Spleen (tissue), 11 donors: Measurements from ENCODE around the gene BTBD1. TPM values are rescaled to one million over a fixed set of nuclear protein-coding genes. Genes with fewer than 3 reads are reported as not detected.

Source experiments
- DNase-seq: peaks from one replicate; pipeline ENCODE4 v3.0.0-alpha.2; 2020
- H3K27ac ChIP-seq, 8 donors: fragments of 200-600 bp; sonication (generic) in 7 of 8; 1 replicate in 4 of 8; 2 replicates in 4 of 8; pipeline versions ENCODE4 v1.5.0 to v1.8.0; 2016 to 2021; ENCODE audit warnings: inconsistent platforms in 4 of 8, mild to moderate bottlenecking in 4 of 8, moderate library complexity in 1 of 8
- H3K27me3 ChIP-seq, 7 donors: fragments of 200-600 bp; sonication (generic) in 6 of 7; replicated peaks in 1 of 7; 1 replicate in 4 of 7; 2 replicates in 3 of 7; pipeline versions ENCODE4 v1.5.0 to v1.8.0; 2016 to 2021; ENCODE audit warnings: inconsistent platforms in 3 of 7, mild to moderate bottlenecking in 1 of 7
- H3K36me3 ChIP-seq, 6 donors: fragments of 200-600 bp; sonication (generic) in 5 of 6; 1 replicate in 4 of 6; 2 replicates in 2 of 6; pipeline versions ENCODE4 v1.5.0 to v1.8.0; 2016 to 2021; ENCODE audit warnings: inconsistent platforms in 2 of 6
- H3K4me1 ChIP-seq, 6 donors: fragments of 200-600 bp; sonication (generic) in 5 of 6; 1 replicate in 3 of 6; 2 replicates in 3 of 6; pipeline versions ENCODE4 v1.5.0 to v1.8.0; 2016 to 2021; ENCODE audit warnings: inconsistent platforms in 3 of 6
- H3K4me3 ChIP-seq, 8 donors: fragments of 200-600 bp; sonication (generic) in 7 of 8; 1 replicate in 4 of 8; 2 replicates in 4 of 8; pipeline versions ENCODE4 v1.5.0 to v1.8.0; 2016 to 2021; ENCODE audit warnings: inconsistent platforms in 4 of 8, mild to moderate bottlenecking in 4 of 8, moderate library complexity in 2 of 8
- H3K9me3 ChIP-seq, 8 donors: fragments of 200-600 bp; sonication (generic) in 7 of 8; 1 replicate in 4 of 8; 2 replicates in 4 of 8; pipeline versions ENCODE4 v1.5.0 to v1.8.0; 2016 to 2021; ENCODE audit warnings: inconsistent platforms in 4 of 8
- POLR2A ChIP-seq, 3 donors: fragments of 450-650 bp; IDR thresholded peaks; one replicate each; pipeline ENCODE4 v1.5.1; 2017; ENCODE audit warnings: antibody characterized with exemption in 3 of 3, mild to moderate bottlenecking in 1 of 3
- POLR2AphosphoS5 ChIP-seq, 3 donors: sonication (generic); formaldehyde crosslinking; IDR thresholded peaks; one replicate each; pipeline ENCODE4 v1.5.1; 2017; ENCODE audit warnings: antibody characterized with exemption in 3 of 3
- WGBS, 5 donors: extraction: QIAGEN DNeasy Blood & Tissue Kit in 3 of 5; methylation state at CpG; one replicate each; pipeline versions ENCODE4 v1.1.5 to v1.1.7; 2013 to 2018; 5-methylcytosine and 5-hydroxymethylcytosine counted together
- intact Hi-C: fragments of 100-400 bp; cut with DNase I; formaldehyde crosslinking; loops from one replicate; pipeline ENCODE4 v1.15.0; 2023; ENCODE audit warnings: low total_unique reads
- polyA plus RNA-seq, 3 donors: library from polyadenylated mRNA; stranded (reverse); fragments of 200-250 nt; gene quantifications; one replicate each; pipeline ENCODE4 v1.2.1, GENCODE V29; 2013
- total RNA-seq, 7 donors: library from RNA; depleted of rRNA in 3 of 7; stranded (reverse); fragments of >200 nt in 3 of 7; fragmentation: NEBNext Ultra II Directional in 4 of 7; extraction: Animal tissue kit (Norgen Biotek cat#: 25700) in 4 of 7; gene quantifications; one replicate each; pipeline versions ENCODE4 v1.1.0 to v1.2.1, GENCODE V29; 2016 to 2021
- TF ChIP-seq, protein P1 (sequence below), 11 experiments: fragments of 200-600 bp in 7 of 11; fragments of 450-650 bp in 4 of 11; sonication (generic) in 4 of 11; IDR thresholded peaks in 8 of 11; conservative IDR thresholded peaks in 3 of 11; 1 replicate in 7 of 11; 2 replicates in 4 of 11; pipeline versions ENCODE4 v1.4.0 to v1.8.0; 2016 to 2021; ENCODE audit warnings: antibody characterized with exemption in 11 of 11, inconsistent platforms in 4 of 11, mild to moderate bottlenecking in 1 of 11
- donor health status: healthy with polysubstance abuse.
- donor health status: DM: no; HTN: no; CAD: no; lungs with moderate emphysema.
- donor health status: DM: no; HTN: no; CAD: no.
- donor health status: Bipolar disorder and iron deficiency.
- donor health status: healthy.
- donor health status: DM: no; HTN: no; CAD: no.
- donor health status: DM: yes; HTN: yes; CAD: no.

The BTBD1 gene
- total and polyA plus RNA-seq, 10 donors: 14.9 to 70.8 (median 45.7) TPM

DNA sequence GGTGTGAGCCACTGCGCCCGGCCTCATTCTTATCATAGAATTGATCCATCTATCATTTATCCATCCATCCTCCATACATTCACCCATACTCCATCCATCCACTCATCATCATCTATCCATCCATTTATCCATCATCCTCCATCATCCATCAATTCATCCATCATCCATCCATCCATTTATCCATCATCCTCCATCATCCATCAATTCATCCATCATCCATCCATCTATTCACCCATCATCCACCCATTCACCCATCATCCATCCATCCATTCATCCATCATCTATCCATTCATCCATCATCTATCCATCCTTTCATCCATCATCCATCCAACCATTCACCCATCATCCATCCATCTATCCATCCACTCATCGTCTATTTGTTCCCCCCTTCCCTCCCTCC, 44.1 kb upstream of the BTBD1 start:
- WGBS, 5 donors: 87 to 98% (median 95%) methylated on average over 3 of the region's 3 CpGs
- H3K4me3 ChIP-seq: no peak overlapping the region
- TF ChIP-seq POLR2A (IDR thresholded peaks at IDR 0.05) (no peak), POLR2AphosphoS5 (IDR thresholded peaks at IDR 0.05) (no peak)
- TF ChIP-seq, protein P1, sequence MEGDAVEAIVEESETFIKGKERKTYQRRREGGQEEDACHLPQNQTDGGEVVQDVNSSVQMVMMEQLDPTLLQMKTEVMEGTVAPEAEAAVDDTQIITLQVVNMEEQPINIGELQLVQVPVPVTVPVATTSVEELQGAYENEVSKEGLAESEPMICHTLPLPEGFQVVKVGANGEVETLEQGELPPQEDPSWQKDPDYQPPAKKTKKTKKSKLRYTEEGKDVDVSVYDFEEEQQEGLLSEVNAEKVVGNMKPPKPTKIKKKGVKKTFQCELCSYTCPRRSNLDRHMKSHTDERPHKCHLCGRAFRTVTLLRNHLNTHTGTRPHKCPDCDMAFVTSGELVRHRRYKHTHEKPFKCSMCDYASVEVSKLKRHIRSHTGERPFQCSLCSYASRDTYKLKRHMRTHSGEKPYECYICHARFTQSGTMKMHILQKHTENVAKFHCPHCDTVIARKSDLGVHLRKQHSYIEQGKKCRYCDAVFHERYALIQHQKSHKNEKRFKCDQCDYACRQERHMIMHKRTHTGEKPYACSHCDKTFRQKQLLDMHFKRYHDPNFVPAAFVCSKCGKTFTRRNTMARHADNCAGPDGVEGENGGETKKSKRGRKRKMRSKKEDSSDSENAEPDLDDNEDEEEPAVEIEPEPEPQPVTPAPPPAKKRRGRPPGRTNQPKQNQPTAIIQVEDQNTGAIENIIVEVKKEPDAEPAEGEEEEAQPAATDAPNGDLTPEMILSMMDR (IDR thresholded peaks at IDR 0.05 in 8 of 11, conservative IDR thresholded peaks at IDR 0.05 in 3 of 11): no peak
- no peak for DNase-seq
- intact Hi-C loops: no loop called here
- no peak overlapping the region for H3K27ac ChIP-seq
- peaks cover 0 to 38% (median 10%) of the 10 kb centered on the region in 7 donors for H3K27me3 ChIP-seq
- H3K36me3 ChIP-seq: peaks cover 0 to 35% (median 0%) of the 10 kb centered on the region in 6 donors
- H3K4me1 ChIP-seq: peaks cover 5 to 66% (median 35%) of the 10 kb centered on the region in 6 donors
- H3K9me3 ChIP-seq: no peaks in the 10 kb centered on the region

DNA sequence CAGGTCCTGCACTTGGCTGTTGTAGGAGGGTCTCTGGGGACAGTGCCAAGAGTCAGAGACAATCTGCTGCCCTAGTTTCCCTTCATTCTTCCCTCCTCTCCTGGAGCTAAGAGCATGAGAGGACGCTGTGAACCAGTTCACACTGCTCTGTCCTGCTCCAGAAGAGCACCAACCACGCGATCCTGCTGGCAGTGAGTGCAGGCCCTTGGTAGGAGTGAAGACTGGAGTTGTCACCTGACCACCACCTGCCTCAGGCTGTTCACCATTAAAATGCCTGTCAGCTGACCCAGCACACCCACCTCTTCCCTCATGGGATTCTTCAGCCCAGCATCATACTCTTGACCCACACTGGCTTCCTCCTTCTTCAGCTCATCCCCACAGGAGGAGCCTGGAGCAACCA, 43.3 kb upstream of the BTBD1 start:
- H3K27ac ChIP-seq: no peak overlapping the region
- TF ChIP-seq POLR2A (IDR thresholded peaks at IDR 0.05) (no peak), POLR2AphosphoS5 (IDR thresholded peaks at IDR 0.05) (no peak)
- TF ChIP-seq, protein P1 (IDR thresholded peaks at IDR 0.05 in 8 of 11, conservative IDR thresholded peaks at IDR 0.05 in 3 of 11): no peak
- H3K27me3 ChIP-seq: peaks cover 0 to 38% (median 10%) of the 10 kb centered on the region in 7 donors
- no peak overlapping the region for H3K4me3 ChIP-seq
- peaks cover 5 to 66% (median 35%) of the 10 kb centered on the region in 6 donors for H3K4me1 ChIP-seq
- no peaks in the 10 kb centered on the region for H3K9me3 ChIP-seq
- H3K36me3 ChIP-seq: peaks cover 0 to 27% (median 0%) of the 10 kb centered on the region in 6 donors
- no peak for DNase-seq
- intact Hi-C loops: no loop called here
- WGBS, 5 donors: 85 to 94% (median 87%) methylated on average over 3 of the region's 3 CpGs

DNA sequence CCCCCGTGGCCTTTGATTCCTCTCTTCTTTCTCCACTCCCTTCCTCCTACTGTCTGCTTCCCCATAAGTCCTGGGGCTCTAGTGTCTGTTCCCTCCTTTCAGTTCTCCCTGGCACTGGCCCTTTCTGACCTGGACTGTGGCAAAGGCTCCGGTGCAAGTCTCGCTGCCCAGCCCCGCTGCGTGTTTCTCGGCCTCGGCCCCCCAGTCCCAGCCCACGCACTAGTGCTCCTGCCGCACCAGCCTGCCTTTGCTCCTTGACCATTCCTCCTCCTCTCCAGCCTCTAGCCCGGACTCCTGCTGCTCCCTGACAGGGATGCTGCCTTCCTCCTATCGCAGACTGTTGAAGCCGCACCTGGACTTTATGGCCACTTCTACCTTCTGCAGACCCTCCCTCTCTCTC, 42.5 kb upstream of the BTBD1 start:
- peaks cover 5 to 66% (median 35%) of the 10 kb centered on the region in 6 donors for H3K4me1 ChIP-seq
- peak overlapping the region in 2 of 8 donors; percentile 85 to 93 for H3K27ac ChIP-seq
- no peak overlapping the region for H3K4me3 ChIP-seq

More for the DNA sequence above, 42.5 kb upstream of the BTBD1 start:
- H3K36me3 ChIP-seq: peaks cover 0 to 18% (median 0%) of the 10 kb centered on the region in 6 donors
- intact Hi-C loops: no loop called here
- 87 to 89% (median 88%) methylated on average over 12 of the region's 12 CpGs for WGBS, 5 donors
- peaks cover 0 to 38% (median 10%) of the 10 kb centered on the region in 7 donors for H3K27me3 ChIP-seq
- TF ChIP-seq POLR2A (IDR thresholded peaks at IDR 0.05): no peak
- TF ChIP-seq, protein P1 (IDR thresholded peaks at IDR 0.05 in 8 of 11, conservative IDR thresholded peaks at IDR 0.05 in 3 of 11): no peak
- TF ChIP-seq POLR2AphosphoS5 (IDR thresholded peaks at IDR 0.05): no peak
- no peaks in the 10 kb centered on the region for H3K9me3 ChIP-seq
- no peak for DNase-seq
